Panc1 (cell line): ENCODE measurements around the gene GIPC3.
"Not testable (repeated sequence)": the region's sequence is repeated elsewhere in the genome, so short reads cannot be mapped to it uniquely, and the experiment has no call there.

ENCODE experiments used
- CTCF ChIP-seq: fragments of 450-650 bp; IDR thresholded peaks from 2 replicates; pipeline ENCODE4 v1.5.1; 2017; ENCODE audit warnings: mild to moderate bottlenecking
- POLR2AphosphoS5 ChIP-seq: IDR thresholded peaks from 2 replicates; pipeline ENCODE4 v1.6.1; 2012; ENCODE audit warnings: mild to moderate bottlenecking, low read depth, low read length, moderate library complexity
- SIN3A ChIP-seq: IDR thresholded peaks from 2 replicates; pipeline ENCODE4 v1.6.1; 2012; ENCODE audit warnings: low read depth, mild to moderate bottlenecking, low read length, moderate library complexity, borderline replicate concordance; ENCODE audit not compliant: insufficient read depth

GRCh38 chr19:3581792-3582191 is 3.5 kb upstream of the GIPC3 start:
- not testable (repeated sequence) for TF ChIP-seq CTCF, SIN3A, POLR2AphosphoS5
